Nephron progenitor cell (in vitro differentiated cells): ENCODE results near the gene NPY4R.
"Not testable (repeated sequence)": the region's sequence is repeated elsewhere in the genome, so short reads cannot be mapped to it uniquely, and the experiment has no call there.

Experiments used
- DNase-seq: peaks from one replicate; pipeline ENCODE4 v3.0.0; 2021
- H3K27ac Mint-ChIP-seq: 2 replicates; pipeline ENCODE4 v1.8.0; 2021; ENCODE audit warnings: mild to moderate bottlenecking, moderate library complexity, mixed read lengths
- H3K27me3 Mint-ChIP-seq: 2 replicates; pipeline ENCODE4 v1.8.0; 2021; ENCODE audit warnings: mild to moderate bottlenecking, low read depth, mixed read lengths; ENCODE audit not compliant: poor library complexity
- H3K36me3 Mint-ChIP-seq: 2 replicates; pipeline ENCODE4 v1.8.0; 2021; ENCODE audit warnings: low read depth, mixed read lengths
- H3K4me1 Mint-ChIP-seq: 2 replicates; pipeline ENCODE4 v1.8.0; 2021; ENCODE audit warnings: mixed read lengths
- H3K4me3 Mint-ChIP-seq: 2 replicates; pipeline ENCODE4 v1.8.0; 2021; ENCODE audit warnings: mild to moderate bottlenecking, moderate library complexity, mixed read lengths
- H3K9me3 Mint-ChIP-seq: 2 replicates; pipeline ENCODE4 v1.8.0; 2021; ENCODE audit warnings: mild to moderate bottlenecking, moderate library complexity, mixed read lengths
- TF ChIP-seq, protein P1 (sequence below): fragments of 200-600 bp; sonication (generic); IDR thresholded peaks from 2 replicates; pipeline ENCODE4 v1.5.0; 2021; ENCODE audit warnings: antibody characterized with exemption

The NPY4R gene, protein sequence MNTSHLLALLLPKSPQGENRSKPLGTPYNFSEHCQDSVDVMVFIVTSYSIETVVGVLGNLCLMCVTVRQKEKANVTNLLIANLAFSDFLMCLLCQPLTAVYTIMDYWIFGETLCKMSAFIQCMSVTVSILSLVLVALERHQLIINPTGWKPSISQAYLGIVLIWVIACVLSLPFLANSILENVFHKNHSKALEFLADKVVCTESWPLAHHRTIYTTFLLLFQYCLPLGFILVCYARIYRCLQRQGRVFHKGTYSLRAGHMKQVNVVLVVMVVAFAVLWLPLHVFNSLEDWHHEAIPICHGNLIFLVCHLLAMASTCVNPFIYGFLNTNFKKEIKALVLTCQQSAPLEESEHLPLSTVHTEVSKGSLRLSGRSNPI

DNA sequence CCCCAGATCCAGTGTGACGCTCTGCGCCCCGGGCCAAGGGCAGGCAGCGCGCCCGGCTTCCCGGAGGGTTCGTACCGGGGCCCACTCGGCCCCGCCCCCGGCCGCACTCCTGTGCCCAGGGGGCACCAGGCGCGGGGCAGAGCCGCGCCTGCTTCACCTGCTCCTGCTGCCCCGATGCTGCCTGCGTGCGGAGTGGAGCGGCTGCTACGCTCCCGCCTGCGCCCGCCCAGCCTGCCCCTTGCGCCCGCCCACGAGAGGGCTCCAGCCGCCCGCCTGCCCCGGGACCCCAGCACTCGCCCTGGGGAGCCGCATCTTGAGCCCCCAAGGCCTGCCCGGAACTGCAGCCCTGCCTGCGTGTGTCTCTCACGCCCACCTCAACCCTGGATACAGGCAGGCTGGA, at the start of gene NPY4R:
TSS of gene NPY4R (minus strand) at position 194 of the 400 bp plus-strand sequence. CDS start 3,323 bp downstream, outside the sequence.
- not testable (repeated sequence) for H3K27ac Mint-ChIP-seq, H3K36me3 Mint-ChIP-seq, H3K4me3 Mint-ChIP-seq, H3K9me3 Mint-ChIP-seq, H3K4me1 Mint-ChIP-seq, H3K27me3 Mint-ChIP-seq
- peak; percentile 9 for DNase-seq

DNA sequence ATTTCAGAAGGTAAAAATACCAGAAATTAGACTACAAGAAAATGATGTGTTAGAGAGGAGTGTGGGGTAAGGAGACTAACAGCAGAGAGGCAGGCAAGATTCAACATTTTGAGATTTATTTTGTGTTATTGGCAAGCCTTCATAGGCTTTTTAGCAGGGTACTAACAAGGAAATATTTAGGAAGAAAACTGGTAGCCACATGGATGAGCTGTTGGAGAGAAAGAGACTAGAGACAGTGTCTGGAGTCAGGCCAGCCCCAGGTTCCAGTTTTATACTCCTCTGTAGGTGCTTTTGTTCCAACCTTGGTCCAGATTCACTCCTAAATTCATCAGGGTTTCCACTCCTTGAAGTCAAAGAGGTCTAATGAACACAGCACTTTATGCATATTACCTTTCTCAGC, 49.6 kb upstream of the NPY4R start:
- TF ChIP-seq, protein P1, sequence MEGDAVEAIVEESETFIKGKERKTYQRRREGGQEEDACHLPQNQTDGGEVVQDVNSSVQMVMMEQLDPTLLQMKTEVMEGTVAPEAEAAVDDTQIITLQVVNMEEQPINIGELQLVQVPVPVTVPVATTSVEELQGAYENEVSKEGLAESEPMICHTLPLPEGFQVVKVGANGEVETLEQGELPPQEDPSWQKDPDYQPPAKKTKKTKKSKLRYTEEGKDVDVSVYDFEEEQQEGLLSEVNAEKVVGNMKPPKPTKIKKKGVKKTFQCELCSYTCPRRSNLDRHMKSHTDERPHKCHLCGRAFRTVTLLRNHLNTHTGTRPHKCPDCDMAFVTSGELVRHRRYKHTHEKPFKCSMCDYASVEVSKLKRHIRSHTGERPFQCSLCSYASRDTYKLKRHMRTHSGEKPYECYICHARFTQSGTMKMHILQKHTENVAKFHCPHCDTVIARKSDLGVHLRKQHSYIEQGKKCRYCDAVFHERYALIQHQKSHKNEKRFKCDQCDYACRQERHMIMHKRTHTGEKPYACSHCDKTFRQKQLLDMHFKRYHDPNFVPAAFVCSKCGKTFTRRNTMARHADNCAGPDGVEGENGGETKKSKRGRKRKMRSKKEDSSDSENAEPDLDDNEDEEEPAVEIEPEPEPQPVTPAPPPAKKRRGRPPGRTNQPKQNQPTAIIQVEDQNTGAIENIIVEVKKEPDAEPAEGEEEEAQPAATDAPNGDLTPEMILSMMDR, result no peak
- Mint-ChIP-seq H3K27me3 (no peaks in the 10 kb centered on the region), H3K27ac (no peak overlapping the region), H3K9me3 (no peaks in the 10 kb centered on the region), H3K4me1 (no peaks in the 10 kb centered on the region), H3K36me3 (no peaks in the 10 kb centered on the region), H3K4me3 (no peak overlapping the region)
- no peak for DNase-seq

DNA sequence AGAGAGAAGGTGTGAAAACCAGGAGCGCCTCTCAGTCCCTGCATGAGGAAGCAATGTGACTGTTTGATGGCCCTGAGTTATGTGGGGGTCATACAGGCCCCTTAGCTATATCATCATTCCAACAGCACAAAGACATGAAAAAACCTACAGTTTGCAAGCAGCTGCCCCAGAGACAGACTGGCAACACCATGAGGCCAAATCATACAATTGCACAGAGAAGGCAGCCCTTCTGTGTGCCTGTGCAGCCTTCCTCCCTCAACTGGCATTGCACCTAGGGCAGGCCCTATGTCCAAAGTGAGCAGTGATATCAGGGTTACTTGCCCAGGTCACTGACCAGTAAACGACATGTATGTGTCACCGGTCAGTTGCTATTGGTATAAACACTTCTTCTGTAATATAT, 49.1 kb upstream of the NPY4R start:
- H3K27ac Mint-ChIP-seq, result no peak overlapping the region
- TF ChIP-seq, protein P1, result no peak
- no peaks in the 10 kb centered on the region for H3K4me1 Mint-ChIP-seq
- DNase-seq, result no peak
- no peak overlapping the region for H3K4me3 Mint-ChIP-seq
- H3K27me3 Mint-ChIP-seq, result no peaks in the 10 kb centered on the region
- no peaks in the 10 kb centered on the region for H3K36me3 Mint-ChIP-seq
- H3K9me3 Mint-ChIP-seq, result no peaks in the 10 kb centered on the region

DNA sequence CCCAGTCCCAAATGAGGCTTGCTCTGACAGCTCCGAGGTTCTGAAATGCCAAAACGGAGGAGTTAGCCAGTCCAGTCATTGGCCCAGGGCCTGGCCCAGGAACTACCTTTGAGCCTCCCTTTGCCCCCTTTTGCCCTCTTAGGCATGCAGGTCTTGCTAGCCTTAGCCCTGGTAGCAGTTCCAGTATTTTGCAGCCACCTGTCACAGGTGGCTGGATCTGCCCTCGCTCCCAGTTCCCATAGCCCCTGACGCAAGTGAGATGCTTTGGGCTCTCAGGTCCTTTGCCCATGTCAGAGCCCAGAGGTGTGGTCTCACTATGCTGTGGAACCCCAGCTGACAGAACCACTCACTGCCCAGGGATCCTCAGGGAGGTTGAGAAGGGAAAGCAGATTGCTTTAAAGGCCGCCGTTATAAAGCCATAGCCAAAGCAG, 48.7 kb upstream of the NPY4R start:
- no peaks in the 10 kb centered on the region for H3K4me1 Mint-ChIP-seq
- no peak for DNase-seq

DNA sequence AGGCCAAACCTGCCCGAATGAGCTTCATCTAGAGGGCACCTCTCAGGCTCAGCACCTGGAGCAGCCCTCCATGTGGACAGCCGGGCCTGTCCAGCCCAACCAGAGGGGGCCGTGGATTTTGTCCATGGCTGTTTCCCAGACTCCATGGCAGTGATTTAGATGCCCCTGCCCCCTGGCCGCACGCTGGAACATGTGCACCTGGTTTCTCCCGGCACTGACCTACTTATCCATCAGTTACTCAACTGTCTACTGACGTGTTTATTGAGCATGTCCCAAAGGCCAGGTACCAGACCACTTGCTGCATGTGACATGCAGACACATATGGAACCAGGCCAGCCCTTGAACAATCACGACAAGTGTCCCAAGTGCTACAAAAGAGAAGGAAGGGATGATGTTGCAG, 47.6 kb upstream of the NPY4R start:
- not testable (repeated sequence) for H3K4me3 Mint-ChIP-seq, DNase-seq, H3K27me3 Mint-ChIP-seq, H3K9me3 Mint-ChIP-seq, H3K27ac Mint-ChIP-seq, H3K4me1 Mint-ChIP-seq, H3K36me3 Mint-ChIP-seq

More for the DNA sequence above, 48.7 kb upstream of the NPY4R start:
- Mint-ChIP-seq H3K27me3 (no peaks in the 10 kb centered on the region), H3K27ac (no peak overlapping the region), H3K36me3 (no peaks in the 10 kb centered on the region), H3K9me3 (no peaks in the 10 kb centered on the region), H3K4me3 (no peak overlapping the region)
- TF ChIP-seq, protein P1, result no peak

DNA sequence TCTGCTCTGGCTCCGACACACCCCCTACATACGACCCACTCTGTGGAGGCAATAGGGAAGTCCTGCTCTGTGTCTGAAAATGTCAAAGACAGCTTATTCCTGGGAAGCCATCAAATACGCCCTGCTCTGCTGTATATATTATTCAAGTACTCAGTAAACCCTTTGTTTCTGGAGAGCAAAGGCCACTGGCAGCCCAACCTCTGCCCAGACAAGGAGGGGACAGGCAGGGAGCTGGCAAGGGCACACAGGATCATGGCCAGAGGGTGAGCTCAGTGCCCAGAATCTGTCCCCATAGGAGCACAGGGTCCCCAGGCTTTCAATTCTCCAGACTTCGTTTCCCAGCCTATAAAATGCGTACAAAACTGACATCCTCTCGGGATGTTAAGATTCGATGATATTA, 47.0 kb upstream of the NPY4R start:
- not testable (repeated sequence) for H3K36me3 Mint-ChIP-seq, H3K4me1 Mint-ChIP-seq, DNase-seq, H3K27ac Mint-ChIP-seq, H3K9me3 Mint-ChIP-seq, H3K4me3 Mint-ChIP-seq, H3K27me3 Mint-ChIP-seq

DNA sequence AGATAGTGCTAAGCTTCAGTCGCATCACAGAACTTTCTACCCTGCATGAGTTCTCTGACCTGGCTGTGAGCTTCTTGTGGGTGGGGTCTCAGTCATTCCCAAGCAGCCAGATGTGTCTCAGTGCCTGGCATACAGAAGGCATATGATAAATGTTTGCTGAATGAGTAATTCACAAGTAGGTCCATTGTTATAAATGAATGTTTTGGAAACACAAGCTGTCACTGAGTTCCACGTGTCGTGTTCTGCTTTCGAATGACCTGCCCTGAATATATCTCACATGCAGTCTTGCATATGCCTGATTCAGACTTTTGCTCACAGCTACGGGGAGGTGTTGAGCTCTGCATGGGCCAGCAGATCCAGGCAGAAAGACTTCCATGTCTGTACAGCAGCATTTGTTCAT, 46.2 kb upstream of the NPY4R start:
- not testable (repeated sequence) for H3K4me1 Mint-ChIP-seq, H3K27ac Mint-ChIP-seq, H3K4me3 Mint-ChIP-seq, H3K9me3 Mint-ChIP-seq, DNase-seq, H3K27me3 Mint-ChIP-seq, H3K36me3 Mint-ChIP-seq

DNA sequence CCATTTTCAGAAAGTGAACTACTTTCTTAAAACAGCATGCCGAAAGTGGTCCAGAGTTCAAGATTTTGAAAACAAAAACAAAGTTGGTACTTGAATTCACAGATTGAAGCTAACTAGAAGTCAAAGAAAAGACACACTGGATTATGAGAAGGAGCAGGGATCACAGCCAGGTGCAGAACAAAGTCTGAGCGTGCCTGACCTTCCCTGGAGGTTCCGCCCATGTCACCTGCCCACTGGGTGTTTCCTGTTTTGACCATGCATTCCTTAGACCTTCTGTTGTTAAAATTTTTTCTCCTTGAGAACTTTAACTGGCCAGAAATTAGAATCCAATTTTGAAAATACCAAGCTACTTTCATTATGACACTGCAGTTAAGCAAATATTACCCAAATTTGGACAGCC, 34.2 kb upstream of the NPY4R start:
- DNase-seq, H3K4me3 Mint-ChIP-seq, H3K9me3 Mint-ChIP-seq, H3K27ac Mint-ChIP-seq, H3K36me3 Mint-ChIP-seq, H3K27me3 Mint-ChIP-seq, H3K4me1 Mint-ChIP-seq: not testable (repeated sequence)

DNA sequence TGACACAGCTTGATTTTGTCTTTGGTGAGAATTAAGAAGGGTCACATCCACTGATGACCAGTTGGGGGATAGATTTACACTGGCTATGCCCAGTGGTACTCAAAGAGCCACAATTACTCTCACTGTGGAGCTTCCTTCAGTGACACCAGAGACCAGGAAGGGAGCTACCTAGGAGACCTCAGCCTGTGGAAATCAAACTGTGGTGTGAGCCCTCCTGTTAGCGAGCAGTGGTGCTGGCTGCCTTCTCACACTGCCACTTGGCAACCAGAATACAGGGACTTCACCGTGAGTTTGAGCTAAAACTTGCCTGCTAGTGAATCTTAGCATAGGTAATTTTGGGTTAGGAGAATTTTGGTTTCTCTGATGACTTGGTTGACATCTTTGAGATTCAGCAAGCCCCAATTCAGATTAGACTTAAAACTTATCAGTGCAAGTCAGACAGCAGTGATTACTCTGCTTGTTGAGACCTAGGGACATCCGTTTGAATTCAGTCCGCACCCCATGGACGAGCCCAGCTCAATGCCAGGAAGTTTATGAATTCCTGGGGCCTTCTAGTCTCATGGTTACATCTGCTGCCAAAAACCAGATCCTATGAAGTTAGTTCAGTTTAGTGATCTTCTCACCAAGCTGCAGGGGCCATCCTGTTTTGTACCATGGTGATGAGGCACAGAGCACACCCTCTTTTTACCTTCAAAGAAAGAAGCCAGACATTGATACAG, 33.4 kb upstream of the NPY4R start:
- not testable (repeated sequence) for H3K9me3 Mint-ChIP-seq, H3K36me3 Mint-ChIP-seq, H3K27me3 Mint-ChIP-seq, H3K4me1 Mint-ChIP-seq, H3K27ac Mint-ChIP-seq, H3K4me3 Mint-ChIP-seq, DNase-seq

DNA sequence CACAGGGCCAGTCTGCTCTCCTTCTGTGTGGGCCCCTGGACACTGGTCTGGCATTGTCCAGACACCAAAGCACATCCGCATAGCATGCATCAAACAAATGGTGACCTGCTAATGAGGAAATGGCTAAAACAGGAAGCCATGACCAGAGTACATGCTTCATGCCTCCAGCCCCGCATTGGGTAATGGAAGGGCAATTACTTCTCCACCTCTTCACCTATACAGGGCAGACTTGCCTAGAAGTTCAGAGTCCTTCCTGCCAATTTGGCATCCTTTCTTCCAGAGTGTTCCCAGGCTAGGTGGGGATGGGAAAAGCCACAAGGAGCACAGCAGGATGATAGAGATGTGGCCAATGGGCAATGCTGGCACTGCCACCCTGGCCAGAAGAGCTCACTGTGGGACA, 32.1 kb upstream of the NPY4R start:
- DNase-seq, H3K4me3 Mint-ChIP-seq, H3K4me1 Mint-ChIP-seq, H3K27ac Mint-ChIP-seq, H3K9me3 Mint-ChIP-seq, H3K27me3 Mint-ChIP-seq, H3K36me3 Mint-ChIP-seq: not testable (repeated sequence)

DNA sequence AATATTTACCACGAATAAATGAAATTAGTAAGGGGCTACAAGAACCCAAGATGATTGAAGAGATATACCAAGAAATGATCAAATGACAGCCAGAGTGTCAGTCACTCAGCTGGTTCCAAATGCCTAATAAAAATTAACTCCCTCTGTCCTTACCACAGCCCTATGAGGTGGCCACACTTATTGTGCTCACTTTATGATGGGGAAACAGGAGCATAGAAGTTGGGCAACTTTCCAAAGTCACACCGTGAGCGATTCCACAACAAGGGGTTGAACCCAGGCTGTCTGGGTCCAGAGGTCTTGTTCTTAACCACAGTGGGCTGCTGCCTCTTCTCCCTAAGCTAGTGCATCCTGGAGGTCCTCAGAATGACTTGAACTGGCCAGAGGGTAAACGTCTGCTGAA, 31.6 kb upstream of the NPY4R start:
- not testable (repeated sequence) for H3K36me3 Mint-ChIP-seq, H3K9me3 Mint-ChIP-seq, DNase-seq, H3K27me3 Mint-ChIP-seq, H3K4me1 Mint-ChIP-seq, H3K27ac Mint-ChIP-seq, H3K4me3 Mint-ChIP-seq
